Activated naive CD4-positive, alpha-beta T cell treated with anti-CD3 and anti-CD28 coated beads, Interleukin-2, amount 50 U/mL, for 24 hours (primary cell): ENCODE data around the gene SLC2A2.

Experiments used
- H3K27ac Mint-ChIP-seq: one replicate; pipeline ENCODE4 v1.8.0; 2021; ENCODE audit warnings: mild to moderate bottlenecking, mixed read lengths
- H3K27me3 Mint-ChIP-seq: one replicate; pipeline ENCODE4 v1.8.0; 2021; ENCODE audit warnings: mixed read lengths
- H3K36me3 Mint-ChIP-seq: one replicate; pipeline ENCODE4 v1.8.0; 2021; ENCODE audit warnings: mixed read lengths
- H3K4me1 Mint-ChIP-seq: one replicate; pipeline ENCODE4 v1.8.0; 2021; ENCODE audit warnings: mixed read lengths
- H3K4me3 Mint-ChIP-seq: one replicate; pipeline ENCODE4 v1.8.0; 2021; ENCODE audit warnings: mild to moderate bottlenecking, mixed read lengths
- H3K9me3 Mint-ChIP-seq: one replicate; pipeline ENCODE4 v1.8.0; 2021; ENCODE audit warnings: mixed read lengths

Gene SLC2A2

DNA sequence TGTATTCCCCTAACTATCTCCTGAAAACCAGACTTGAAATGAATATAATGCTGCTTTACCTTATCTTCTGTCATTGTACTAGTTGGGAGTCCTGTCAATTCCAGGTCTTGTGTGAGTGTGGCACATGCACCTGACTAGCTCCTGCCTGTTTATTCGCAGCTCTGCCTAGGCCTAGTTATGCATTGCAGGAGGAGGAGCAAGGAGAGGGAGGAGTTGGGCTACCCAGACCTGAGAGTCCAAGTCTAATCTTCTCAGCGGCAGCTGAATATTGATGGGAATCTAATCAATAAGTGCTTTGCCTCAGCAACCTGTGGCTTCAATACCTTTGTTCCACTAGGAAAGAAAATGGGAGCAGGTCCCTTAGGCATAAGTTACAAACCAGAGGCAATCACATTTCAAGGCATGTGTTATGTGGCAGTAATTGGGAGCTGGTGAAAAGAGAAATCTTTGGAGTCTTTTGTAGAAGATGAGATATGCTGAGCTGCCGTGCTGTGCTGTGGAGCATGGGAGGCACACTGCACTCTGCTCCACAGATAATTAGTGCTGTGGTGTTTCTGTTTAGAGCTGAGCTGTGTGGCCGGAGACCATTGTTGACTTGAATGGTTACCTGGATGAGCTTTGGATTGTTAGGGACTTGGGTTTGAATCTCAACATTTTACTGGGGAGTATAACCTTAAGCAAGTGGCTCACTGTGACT is at the start of gene SLC2A2:
TSS of gene SLC2A2 (minus strand) at position 124 of the 697 bp plus-strand sequence. CDS start at position 74, 50 bp downstream.
- Mint-ChIP-seq H3K27me3 (peaks cover 21% of the 10 kb centered on the region), H3K36me3 (no peaks in the 10 kb centered on the region), H3K4me1 (no peaks in the 10 kb centered on the region), H3K27ac (no peak within 1 kb of the TSS), H3K9me3 (no peaks in the 10 kb centered on the region), H3K4me3 (peak within 1 kb of the TSS; percentile 16)

DNA sequence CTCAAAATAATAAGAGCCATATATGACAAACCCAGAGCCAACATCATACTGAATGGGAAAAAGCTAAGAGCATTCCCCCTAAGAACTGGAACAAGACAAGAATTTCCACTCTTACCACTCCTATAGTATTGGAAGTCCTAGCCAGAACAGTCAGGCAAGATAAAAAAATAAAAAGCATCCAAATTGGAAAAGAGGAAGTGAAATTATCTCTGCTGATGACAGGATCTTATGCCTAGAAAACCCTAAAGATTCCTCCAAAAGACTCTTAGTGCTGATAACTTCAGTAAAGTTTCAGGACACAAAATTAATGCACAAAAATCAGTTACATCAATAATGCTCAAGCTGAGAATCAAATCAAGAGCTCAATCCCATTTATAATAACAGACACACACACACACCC is 45.9 kb upstream of the SLC2A2 start:
- Mint-ChIP-seq H3K4me3 (no peak overlapping the region), H3K27me3 (no peaks in the 10 kb centered on the region), H3K4me1 (no peaks in the 10 kb centered on the region), H3K27ac (no peak overlapping the region), H3K9me3 (no peaks in the 10 kb centered on the region), H3K36me3 (peaks cover 46% of the 10 kb centered on the region)

DNA sequence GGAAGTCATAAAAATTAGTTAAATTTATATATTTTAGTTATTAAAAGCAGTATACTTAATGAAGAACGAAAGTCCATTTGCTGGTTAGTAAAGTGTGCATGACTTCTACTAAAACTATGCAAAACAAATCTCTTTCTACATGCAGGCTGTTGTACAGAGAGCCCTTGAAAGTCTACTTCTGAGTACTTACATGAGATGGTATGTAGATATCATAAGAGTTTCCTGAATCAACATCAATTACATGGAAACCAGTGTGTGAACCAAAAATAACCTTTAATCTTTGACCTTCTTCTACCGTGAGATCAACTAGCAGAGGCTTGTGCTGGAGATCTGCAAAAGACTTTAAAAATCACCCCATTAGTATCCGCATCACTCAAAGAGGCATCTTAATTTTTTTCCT is 42.1 kb upstream of the SLC2A2 start:
- Mint-ChIP-seq H3K27me3 (no peaks in the 10 kb centered on the region), H3K9me3 (no peaks in the 10 kb centered on the region), H3K4me3 (no peak overlapping the region), H3K36me3 (peaks cover 47% of the 10 kb centered on the region), H3K27ac (no peak overlapping the region), H3K4me1 (no peaks in the 10 kb centered on the region)

DNA sequence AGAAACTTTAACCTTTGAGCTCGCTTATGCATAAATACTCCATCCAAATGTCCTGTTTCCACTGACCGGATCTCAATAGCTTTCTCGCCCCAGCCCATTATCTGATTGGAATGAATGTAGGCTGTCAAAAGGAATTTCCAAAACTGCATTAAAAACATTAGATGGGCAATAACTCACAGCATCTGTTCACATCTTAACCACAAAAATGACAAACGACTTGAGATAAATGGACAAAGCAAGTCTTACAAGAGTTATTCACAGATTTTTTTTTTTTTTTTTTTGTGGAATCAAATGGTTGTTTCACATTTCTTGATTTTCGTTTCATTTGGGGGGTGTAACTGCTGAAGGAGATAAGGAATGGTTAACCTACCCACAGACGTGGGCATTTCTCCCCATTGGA is 39.7 kb upstream of the SLC2A2 start:
- no peaks in the 10 kb centered on the region for H3K9me3 Mint-ChIP-seq

DNA sequence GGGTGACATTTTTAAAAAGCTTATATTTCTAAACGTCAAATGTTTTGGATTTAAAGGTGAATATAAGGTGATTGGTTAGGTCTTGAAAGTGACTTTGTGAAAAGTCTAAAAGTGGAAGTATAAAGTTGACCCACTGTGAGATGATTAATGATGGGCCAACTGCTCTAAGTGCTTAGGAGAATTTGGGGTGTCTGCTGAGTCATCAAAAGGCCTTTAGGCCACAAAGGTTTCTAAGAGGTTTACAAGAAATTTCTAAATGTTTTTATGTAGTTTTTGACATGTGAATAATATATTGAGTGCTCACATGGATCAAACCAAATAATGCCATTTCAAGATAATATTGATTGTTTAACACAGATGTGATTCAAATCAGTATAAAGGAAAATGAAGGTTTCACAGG is 39.2 kb upstream of the SLC2A2 start:
- Mint-ChIP-seq H3K36me3 (peaks cover 43% of the 10 kb centered on the region), H3K27ac (no peak overlapping the region), H3K9me3 (no peaks in the 10 kb centered on the region), H3K4me3 (no peak overlapping the region), H3K4me1 (no peaks in the 10 kb centered on the region), H3K27me3 (no peaks in the 10 kb centered on the region)

More for the DNA sequence above, 39.7 kb upstream of the SLC2A2 start:
- no peaks in the 10 kb centered on the region for H3K27me3 Mint-ChIP-seq
- no peaks in the 10 kb centered on the region for H3K4me1 Mint-ChIP-seq
- H3K36me3 Mint-ChIP-seq = peaks cover 43% of the 10 kb centered on the region
- H3K27ac Mint-ChIP-seq = no peak overlapping the region
- no peak overlapping the region for H3K4me3 Mint-ChIP-seq

DNA sequence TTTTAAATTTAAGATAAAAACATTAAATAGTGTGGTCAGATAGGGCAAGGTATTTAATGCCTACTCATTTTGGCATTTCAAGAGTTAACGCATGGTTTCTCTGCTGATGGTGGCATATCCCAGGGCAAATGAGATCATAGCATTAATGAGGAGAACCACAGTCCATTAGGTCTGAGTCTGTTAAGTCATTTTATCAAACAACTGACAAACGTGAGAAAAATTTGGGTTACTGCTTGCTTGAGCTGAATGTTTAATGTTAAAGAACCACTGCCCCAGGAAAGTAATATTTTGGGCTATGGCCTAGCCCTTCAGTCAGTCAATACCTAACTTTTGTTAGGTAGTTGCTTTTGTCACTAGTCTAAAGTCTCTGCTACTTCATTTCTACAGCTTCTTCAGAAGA is 37.9 kb upstream of the SLC2A2 start:
- H3K27ac Mint-ChIP-seq = no peak overlapping the region
- peaks cover 33% of the 10 kb centered on the region for H3K36me3 Mint-ChIP-seq
- no peaks in the 10 kb centered on the region for H3K9me3 Mint-ChIP-seq
- no peaks in the 10 kb centered on the region for H3K27me3 Mint-ChIP-seq
- H3K4me3 Mint-ChIP-seq = no peak overlapping the region
- no peaks in the 10 kb centered on the region for H3K4me1 Mint-ChIP-seq

DNA sequence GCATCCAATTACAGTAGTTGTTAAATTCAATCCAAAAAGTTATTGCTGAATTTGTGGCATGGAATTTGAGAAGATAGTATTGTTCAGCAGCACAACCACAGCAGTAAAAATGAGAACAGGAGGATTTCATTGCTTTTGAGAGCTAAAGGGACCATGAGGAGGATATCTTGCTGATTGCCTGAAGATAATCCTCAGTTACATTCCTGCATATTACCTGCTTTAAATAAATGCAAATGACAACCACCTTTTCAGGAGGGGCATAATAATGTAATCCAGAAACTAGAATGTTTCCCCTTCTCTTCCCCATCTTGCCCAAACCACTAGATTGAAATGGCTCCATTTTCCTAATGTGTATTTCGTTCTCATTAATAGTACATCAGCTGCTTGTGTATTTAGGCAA is 35.2 kb upstream of the SLC2A2 start:
- Mint-ChIP-seq H3K36me3 (peaks cover 27% of the 10 kb centered on the region), H3K27ac (no peak overlapping the region), H3K4me1 (no peaks in the 10 kb centered on the region), H3K4me3 (no peak overlapping the region), H3K9me3 (no peaks in the 10 kb centered on the region), H3K27me3 (no peaks in the 10 kb centered on the region)

DNA sequence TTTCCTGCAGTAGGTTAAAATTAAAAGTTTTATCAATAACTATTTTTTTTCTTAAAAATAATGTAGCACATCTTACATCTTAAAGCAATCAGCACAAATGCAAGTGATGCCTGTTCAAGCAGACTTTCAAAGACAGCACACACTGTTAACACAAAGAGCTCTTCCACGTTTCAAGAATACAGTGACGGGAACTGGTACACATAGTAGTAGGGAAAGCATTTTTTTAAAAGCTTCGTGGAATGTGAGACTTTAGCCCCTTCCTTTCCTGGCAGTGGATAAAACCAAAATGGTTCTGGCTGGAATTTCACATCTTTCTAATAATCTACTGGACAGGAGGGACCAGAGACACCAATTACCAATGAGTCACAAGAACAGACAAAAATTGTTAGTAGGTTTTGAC is 33.5 kb upstream of the SLC2A2 start:
- no peak overlapping the region for H3K27ac Mint-ChIP-seq
- no peak overlapping the region for H3K4me3 Mint-ChIP-seq
- H3K27me3 Mint-ChIP-seq = no peaks in the 10 kb centered on the region
- no peaks in the 10 kb centered on the region for H3K9me3 Mint-ChIP-seq
- H3K36me3 Mint-ChIP-seq = peaks cover 15% of the 10 kb centered on the region
- H3K4me1 Mint-ChIP-seq = no peaks in the 10 kb centered on the region

DNA sequence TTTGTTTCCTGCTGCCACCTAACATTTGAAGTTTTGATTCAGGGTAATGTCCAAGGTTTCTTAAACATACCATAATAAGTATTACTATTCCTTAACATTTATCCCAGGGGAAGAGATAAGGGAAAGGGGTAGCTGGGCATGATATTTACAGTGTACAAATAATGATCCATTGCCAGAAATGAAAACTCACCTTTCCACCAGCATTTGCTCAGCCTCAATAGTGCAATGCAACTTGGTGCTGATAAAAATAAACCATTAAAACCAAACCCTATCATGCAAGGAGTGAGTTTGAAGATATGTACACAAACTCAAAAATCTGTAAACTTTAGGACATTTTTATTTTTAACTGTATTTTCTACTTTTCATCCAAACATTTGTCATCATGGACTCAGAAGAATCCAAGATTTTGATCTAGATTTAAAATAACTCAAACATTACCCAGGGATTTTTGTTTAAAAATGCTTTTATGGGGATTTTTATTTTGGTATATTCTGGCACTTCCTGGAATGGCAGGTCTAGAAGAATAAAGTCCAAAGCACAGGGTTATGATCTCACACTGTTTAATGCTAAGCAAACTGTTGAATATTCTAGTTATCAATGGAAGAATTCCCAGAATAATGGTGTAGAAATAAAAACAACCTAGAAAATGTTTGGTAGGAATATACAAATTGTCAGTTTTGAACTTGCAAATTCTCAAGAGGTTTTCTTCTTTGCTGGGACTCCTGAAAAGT is 32.5 kb upstream of the SLC2A2 start:
- no peaks in the 10 kb centered on the region for H3K9me3 Mint-ChIP-seq
- H3K4me1 Mint-ChIP-seq = no peaks in the 10 kb centered on the region
- no peak overlapping the region for H3K4me3 Mint-ChIP-seq
- H3K27me3 Mint-ChIP-seq = no peaks in the 10 kb centered on the region
- no peak overlapping the region for H3K27ac Mint-ChIP-seq
- peaks cover 13% of the 10 kb centered on the region for H3K36me3 Mint-ChIP-seq

DNA sequence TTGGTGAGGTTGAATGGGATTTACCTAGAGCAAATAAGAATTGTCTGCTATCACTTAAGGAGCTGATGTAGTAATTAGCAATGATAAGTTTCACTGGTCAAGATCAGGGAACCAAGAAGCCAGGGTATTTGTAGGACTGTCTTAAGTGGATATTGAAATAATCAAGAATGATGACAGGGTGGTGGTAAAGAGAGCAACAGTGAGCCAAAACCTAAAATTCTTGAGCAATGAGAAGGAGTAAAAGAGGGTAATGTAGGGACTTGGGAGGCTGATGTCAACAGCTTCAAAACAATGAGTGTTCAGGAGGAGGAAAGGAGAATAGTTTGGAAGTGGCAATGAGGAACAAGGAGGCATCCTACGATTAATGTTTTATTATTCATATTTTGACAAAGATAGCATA is 31.5 kb upstream of the SLC2A2 start:
- H3K27ac Mint-ChIP-seq = no peak overlapping the region
- H3K4me1 Mint-ChIP-seq = no peaks in the 10 kb centered on the region
- H3K36me3 Mint-ChIP-seq = peaks cover 11% of the 10 kb centered on the region
- no peaks in the 10 kb centered on the region for H3K27me3 Mint-ChIP-seq
- H3K9me3 Mint-ChIP-seq = no peaks in the 10 kb centered on the region
- H3K4me3 Mint-ChIP-seq = no peak overlapping the region

DNA sequence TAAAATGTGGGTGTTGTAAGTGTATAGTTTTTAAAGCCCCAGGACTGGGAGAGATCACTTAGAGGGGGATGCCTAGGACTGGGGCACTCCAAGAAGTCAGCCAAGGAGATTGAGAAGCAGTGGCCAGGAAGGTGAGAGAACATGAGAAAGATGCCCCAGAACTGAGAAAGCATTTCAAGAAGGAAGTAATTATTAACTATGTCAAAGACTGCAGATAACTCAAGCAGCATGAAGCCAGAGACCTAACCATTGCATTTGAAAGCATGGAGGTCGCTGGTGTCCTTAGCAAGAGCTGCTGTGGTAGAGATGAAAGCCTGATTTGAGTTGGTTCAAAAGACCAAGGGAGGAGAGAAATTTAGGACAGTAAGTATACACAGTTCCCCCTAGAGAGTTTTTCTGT is 30.6 kb upstream of the SLC2A2 start:
- no peaks in the 10 kb centered on the region for H3K9me3 Mint-ChIP-seq
- peaks cover 6% of the 10 kb centered on the region for H3K36me3 Mint-ChIP-seq
- H3K27ac Mint-ChIP-seq = no peak overlapping the region
- no peaks in the 10 kb centered on the region for H3K27me3 Mint-ChIP-seq
- H3K4me1 Mint-ChIP-seq = no peaks in the 10 kb centered on the region
- no peak overlapping the region for H3K4me3 Mint-ChIP-seq

DNA sequence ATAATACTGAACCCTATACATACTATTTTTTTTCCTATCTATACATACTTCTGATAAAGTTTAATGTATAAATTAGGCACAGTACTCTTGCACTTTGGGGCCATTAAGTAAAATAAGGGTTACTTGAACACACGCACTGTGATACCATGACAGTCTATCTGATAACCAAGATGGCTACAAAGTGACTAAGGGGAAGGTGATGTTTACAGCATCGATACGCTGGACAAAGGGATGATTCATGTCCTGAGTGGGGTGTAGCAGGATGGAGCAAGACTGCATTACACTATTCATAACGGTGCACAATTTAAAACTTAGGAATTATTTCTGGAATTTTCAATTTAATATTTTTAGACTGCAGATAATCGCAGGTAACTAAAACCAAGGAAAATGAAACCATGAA is 30.0 kb upstream of the SLC2A2 start:
- Mint-ChIP-seq H3K4me1 (no peaks in the 10 kb centered on the region), H3K27ac (no peak overlapping the region), H3K27me3 (no peaks in the 10 kb centered on the region), H3K4me3 (no peak overlapping the region), H3K36me3 (peaks cover 3% of the 10 kb centered on the region), H3K9me3 (no peaks in the 10 kb centered on the region)

DNA sequence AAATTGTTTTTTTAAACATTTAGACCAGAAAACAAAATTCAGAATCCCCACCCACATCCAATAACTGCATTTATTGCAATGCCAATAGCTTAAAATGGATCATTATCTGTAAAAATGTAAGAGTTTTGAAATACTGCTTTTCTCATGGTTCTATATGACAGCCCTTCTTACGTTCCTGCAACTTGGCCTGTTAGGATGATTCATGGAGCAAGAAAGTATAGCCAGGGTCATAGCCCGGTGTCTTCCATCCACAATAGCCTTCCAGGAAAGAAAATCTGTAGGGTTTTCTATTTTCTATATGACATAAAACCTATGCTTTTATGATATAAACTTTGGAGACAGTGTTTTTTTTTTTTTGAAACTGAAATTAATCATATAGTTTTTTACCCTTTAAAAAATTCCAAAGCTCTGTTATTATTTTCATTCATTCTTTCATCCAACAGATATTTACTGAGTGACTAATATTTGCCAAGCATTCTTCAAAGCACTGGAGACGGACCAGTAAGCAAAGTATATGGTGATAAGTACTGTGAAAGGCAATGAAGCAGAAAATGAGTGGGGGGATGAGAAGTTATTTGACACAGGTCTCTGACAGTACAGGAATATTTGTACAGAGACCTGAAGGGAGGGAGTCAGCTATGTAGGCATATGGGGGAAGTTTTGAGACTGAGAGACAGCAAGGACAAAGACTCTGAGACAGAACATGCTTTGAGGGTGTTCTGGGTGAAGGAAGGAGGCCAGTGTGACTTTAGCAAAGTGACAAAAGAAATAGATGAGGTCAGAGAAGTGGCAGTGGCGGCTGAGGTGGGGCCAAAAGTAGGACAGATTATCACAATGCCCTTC is 29.0 kb upstream of the SLC2A2 start:
- Mint-ChIP-seq H3K27ac (no peak overlapping the region), H3K9me3 (no peaks in the 10 kb centered on the region), H3K4me1 (no peaks in the 10 kb centered on the region), H3K27me3 (no peaks in the 10 kb centered on the region), H3K4me3 (no peak overlapping the region), H3K36me3 (peaks cover 3% of the 10 kb centered on the region)

DNA sequence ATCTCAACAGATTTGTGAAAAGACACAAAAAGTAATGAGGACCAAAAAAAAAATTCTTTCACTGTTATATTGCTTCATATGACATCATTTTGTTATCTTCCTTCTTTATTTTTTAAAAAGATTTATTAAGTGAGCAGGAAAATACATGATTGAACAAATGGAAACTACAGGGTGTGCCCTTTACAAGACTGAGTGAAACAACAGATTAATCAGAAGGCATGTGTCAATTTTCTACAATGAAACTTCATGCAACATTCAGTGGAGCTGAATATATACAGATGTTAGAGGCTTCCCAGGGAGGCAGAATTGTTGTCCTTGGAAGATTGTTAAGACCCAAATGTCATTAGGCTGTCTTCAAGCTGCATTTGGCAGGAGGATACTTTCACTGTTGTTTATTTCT is 28.4 kb upstream of the SLC2A2 start:
- H3K4me3 Mint-ChIP-seq = no peak overlapping the region
- H3K9me3 Mint-ChIP-seq = no peaks in the 10 kb centered on the region
- no peaks in the 10 kb centered on the region for H3K27me3 Mint-ChIP-seq
- no peak overlapping the region for H3K27ac Mint-ChIP-seq
- no peaks in the 10 kb centered on the region for H3K4me1 Mint-ChIP-seq
- H3K36me3 Mint-ChIP-seq = peaks cover 3% of the 10 kb centered on the region

DNA sequence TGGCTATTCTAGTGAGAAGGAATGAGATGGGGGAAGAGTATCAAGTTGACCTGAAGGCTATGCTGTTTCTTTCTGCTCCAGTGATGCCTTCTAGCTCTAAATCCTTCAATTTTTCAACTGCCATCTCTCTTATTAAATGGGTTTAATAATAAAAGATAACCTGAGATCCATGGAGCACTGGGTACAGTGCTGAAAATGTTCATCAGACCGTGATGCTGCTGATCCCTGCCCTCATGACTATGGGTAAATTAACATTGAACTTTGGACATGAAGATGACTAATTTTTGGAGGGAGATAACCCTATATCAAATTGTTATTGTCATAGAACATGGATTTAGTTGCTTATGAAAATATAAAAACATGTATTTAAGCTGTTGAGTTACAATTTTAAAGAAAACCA is 27.7 kb upstream of the SLC2A2 start:
- Mint-ChIP-seq H3K4me1 (no peaks in the 10 kb centered on the region), H3K4me3 (no peak overlapping the region), H3K36me3 (no peaks in the 10 kb centered on the region), H3K27me3 (peaks cover 3% of the 10 kb centered on the region), H3K9me3 (no peaks in the 10 kb centered on the region), H3K27ac (no peak overlapping the region)
